ENCODE measurements around the gene SENP7.

DNA sequence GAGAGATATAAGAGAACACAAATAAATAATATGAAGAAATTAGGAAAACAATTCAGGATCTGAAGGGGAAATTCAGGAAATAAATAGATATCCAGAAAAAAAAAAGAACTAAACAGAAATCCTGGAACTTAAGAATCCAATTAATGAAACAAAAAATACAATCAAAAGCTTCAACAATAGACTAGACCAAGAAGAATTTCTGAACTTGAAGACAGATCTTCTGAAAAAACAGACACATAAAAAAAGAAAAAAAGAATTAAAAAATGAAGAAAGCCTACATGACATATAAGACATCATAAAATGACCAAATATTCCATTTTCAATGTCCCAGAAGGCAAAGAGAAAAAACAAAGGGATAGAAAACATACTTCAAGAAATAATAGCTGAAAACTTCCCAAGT, 124.3 kb downstream of the SENP7 start:
- TF ChIP-seq YY1 (IDR thresholded peaks at IDR 0.05; ENCODE audit: insufficient read depth, insufficient read length): no peak
- no peak for TF ChIP-seq ZNF274 (IDR thresholded peaks at IDR 0.05; ENCODE audit: low read depth, low read length)
- TF ChIP-seq SUZ12 (IDR thresholded peaks at IDR 0.05; ENCODE audit: extremely low read depth, insufficient read depth, insufficient read length): no peak
